ENCODE results near the gene SPATA9. TPM values are rescaled to one million over a fixed set of nuclear protein-coding genes. Genes with fewer than 3 reads are reported as not detected.

Gene SPATA9
- total and polyA plus RNA-seq, 2 of the 13 experiments (the other 11 are each of a cell fraction or from before 2014, with no cell fraction given): not detected

DNA sequence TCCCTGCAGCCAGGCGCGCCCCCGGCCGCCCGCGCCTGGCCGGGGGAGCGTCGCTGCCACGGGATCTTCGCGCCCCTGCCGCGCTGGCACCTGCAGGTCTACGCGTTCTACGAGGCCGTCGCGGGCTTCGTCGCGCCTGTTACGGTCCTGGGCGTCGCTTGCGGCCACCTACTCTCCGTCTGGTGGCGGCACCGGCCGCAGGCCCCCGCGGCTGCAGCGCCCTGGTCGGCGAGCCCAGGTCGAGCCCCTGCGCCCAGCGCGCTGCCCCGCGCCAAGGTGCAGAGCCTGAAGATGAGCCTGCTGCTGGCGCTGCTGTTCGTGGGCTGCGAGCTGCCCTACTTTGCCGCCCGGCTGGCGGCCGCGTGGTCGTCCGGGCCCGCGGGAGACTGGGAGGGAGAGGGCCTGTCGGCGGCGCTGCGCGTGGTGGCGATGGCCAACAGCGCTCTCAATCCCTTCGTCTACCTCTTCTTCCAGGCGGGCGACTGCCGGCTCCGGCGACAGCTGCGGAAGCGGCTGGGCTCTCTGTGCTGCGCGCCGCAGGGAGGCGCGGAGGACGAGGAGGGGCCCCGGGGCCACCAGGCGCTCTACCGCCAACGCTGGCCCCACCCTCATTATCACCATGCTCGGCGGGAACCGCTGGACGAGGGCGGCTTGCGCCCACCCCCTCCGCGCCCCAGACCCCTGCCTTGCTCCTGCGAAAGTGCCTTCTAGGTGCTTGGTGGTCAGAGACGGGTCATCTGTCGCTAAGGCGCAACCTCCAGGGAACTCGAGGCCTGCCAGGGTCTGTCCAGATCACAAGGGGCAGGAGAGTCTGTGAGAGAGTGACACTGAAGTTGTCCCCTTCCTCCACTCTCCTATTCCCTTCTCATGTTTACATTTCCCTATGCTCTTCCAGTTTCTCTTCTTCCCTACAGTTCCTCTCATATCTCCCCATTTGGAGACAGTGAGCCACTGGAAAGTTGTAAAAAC, 61.6 kb downstream of the SPATA9 start (continued):
- no peak for TF ChIP-seq NCOA2 (CRISPR knock-in tag; IDR thresholded peaks at IDR 0.05)
- TF ChIP-seq CBX1 (IDR thresholded peaks at IDR 0.05; ENCODE audit: low read depth): no peak
- TF ChIP-seq ZNF616 (CRISPR knock-in tag; IDR thresholded peaks at IDR 0.05; ENCODE audit: low read depth): no peak
- TF ChIP-seq ZNF121 (CRISPR knock-in tag; IDR thresholded peaks at IDR 0.05): no peak
- TF ChIP-seq RBM39 (IDR thresholded peaks at IDR 0.05; ENCODE audit: low read depth, low read length, poor library complexity, severe bottlenecking): no peak
- TF ChIP-seq, protein P1, sequence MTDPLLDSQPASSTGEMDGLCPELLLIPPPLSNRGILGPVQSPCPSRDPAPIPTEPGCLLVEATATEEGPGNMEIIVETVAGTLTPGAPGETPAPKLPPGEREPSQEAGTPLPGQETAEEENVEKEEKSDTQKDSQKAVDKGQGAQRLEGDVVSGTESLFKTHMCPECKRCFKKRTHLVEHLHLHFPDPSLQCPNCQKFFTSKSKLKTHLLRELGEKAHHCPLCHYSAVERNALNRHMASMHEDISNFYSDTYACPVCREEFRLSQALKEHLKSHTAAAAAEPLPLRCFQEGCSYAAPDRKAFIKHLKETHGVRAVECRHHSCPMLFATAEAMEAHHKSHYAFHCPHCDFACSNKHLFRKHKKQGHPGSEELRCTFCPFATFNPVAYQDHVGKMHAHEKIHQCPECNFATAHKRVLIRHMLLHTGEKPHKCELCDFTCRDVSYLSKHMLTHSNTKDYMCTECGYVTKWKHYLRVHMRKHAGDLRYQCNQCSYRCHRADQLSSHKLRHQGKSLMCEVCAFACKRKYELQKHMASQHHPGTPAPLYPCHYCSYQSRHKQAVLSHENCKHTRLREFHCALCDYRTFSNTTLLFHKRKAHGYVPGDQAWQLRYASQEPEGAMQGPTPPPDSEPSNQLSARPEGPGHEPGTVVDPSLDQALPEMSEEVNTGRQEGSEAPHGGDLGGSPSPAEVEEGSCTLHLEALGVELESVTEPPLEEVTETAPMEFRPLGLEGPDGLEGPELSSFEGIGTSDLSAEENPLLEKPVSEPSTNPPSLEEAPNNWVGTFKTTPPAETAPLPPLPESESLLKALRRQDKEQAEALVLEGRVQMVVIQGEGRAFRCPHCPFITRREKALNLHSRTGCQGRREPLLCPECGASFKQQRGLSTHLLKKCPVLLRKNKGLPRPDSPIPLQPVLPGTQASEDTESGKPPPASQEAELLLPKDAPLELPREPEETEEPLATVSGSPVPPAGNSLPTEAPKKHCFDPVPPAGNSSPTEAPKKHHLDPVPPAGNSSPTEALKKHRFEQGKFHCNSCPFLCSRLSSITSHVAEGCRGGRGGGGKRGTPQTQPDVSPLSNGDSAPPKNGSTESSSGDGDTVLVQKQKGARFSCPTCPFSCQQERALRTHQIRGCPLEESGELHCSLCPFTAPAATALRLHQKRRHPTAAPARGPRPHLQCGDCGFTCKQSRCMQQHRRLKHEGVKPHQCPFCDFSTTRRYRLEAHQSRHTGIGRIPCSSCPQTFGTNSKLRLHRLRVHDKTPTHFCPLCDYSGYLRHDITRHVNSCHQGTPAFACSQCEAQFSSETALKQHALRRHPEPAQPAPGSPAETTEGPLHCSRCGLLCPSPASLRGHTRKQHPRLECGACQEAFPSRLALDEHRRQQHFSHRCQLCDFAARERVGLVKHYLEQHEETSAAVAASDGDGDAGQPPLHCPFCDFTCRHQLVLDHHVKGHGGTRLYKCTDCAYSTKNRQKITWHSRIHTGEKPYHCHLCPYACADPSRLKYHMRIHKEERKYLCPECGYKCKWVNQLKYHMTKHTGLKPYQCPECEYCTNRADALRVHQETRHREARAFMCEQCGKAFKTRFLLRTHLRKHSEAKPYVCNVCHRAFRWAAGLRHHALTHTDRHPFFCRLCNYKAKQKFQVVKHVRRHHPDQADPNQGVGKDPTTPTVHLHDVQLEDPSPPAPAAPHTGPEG (CRISPR knock-in tag; IDR thresholded peaks at IDR 0.05): peak; percentile 76; the same call in 1 of the 2 replicates
- TF ChIP-seq, protein P2, sequence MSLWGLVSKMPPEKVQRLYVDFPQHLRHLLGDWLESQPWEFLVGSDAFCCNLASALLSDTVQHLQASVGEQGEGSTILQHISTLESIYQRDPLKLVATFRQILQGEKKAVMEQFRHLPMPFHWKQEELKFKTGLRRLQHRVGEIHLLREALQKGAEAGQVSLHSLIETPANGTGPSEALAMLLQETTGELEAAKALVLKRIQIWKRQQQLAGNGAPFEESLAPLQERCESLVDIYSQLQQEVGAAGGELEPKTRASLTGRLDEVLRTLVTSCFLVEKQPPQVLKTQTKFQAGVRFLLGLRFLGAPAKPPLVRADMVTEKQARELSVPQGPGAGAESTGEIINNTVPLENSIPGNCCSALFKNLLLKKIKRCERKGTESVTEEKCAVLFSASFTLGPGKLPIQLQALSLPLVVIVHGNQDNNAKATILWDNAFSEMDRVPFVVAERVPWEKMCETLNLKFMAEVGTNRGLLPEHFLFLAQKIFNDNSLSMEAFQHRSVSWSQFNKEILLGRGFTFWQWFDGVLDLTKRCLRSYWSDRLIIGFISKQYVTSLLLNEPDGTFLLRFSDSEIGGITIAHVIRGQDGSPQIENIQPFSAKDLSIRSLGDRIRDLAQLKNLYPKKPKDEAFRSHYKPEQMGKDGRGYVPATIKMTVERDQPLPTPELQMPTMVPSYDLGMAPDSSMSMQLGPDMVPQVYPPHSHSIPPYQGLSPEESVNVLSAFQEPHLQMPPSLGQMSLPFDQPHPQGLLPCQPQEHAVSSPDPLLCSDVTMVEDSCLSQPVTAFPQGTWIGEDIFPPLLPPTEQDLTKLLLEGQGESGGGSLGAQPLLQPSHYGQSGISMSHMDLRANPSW (CRISPR knock-in tag; IDR thresholded peaks at IDR 0.05; ENCODE audit: borderline replicate concordance): no peak
- TF ChIP-seq, protein P3, sequence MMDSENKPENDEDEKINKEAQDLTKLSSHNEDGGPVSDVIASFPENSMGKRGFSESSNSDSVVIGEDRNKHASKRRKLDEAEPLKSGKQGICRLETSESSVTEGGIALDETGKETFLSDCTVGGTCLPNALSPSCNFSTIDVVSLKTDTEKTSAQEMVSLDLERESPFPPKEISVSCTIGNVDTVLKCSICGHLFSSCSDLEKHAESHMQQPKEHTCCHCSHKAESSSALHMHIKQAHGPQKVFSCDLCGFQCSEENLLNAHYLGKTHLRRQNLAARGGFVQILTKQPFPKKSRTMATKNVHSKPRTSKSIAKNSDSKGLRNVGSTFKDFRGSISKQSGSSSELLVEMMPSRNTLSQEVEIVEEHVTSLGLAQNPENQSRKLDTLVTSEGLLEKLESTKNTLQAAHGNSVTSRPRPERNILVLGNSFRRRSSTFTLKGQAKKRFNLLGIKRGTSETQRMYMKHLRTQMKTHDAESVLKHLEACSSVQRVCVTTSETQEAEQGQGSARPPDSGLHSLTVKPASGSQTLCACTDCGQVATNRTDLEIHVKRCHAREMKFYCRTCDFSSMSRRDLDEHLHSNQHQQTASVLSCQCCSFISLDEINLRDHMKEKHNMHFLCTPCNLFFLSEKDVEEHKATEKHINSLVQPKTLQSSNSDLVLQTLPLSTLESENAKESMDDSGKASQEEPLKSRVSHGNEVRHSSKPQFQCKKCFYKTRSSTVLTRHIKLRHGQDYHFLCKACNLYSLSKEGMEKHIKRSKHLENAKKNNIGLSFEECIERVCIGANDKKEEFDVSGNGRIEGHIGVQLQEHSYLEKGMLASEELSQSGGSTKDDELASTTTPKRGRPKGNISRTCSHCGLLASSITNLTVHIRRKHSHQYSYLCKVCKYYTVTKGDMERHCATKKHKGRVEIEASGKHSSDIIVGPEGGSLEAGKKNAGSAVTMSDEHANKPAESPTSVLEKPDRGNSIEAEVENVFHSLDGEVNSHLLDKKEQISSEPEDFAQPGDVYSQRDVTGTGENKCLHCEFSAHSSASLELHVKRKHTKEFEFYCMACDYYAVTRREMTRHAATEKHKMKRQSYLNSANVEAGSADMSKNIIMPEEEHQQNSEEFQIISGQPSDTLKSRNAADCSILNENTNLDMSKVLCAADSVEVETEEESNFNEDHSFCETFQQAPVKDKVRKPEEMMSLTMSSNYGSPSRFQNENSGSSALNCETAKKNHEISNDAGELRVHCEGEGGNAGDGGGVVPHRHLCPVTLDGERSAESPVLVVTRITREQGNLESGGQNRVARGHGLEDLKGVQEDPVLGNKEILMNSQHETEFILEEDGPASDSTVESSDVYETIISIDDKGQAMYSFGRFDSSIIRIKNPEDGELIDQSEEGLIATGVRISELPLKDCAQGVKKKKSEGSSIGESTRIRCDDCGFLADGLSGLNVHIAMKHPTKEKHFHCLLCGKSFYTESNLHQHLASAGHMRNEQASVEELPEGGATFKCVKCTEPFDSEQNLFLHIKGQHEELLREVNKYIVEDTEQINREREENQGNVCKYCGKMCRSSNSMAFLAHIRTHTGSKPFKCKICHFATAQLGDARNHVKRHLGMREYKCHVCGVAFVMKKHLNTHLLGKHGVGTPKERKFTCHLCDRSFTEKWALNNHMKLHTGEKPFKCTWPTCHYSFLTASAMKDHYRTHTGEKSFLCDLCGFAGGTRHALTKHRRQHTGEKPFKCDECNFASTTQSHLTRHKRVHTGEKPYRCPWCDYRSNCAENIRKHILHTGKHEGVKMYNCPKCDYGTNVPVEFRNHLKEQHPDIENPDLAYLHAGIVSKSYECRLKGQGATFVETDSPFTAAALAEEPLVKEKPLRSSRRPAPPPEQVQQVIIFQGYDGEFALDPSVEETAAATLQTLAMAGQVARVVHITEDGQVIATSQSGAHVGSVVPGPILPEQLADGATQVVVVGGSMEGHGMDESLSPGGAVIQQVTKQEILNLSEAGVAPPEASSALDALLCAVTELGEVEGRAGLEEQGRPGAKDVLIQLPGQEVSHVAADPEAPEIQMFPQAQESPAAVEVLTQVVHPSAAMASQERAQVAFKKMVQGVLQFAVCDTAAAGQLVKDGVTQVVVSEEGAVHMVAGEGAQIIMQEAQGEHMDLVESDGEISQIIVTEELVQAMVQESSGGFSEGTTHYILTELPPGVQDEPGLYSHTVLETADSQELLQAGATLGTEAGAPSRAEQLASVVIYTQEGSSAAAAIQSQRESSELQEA (CRISPR knock-in tag; IDR thresholded peaks at IDR 0.05; ENCODE audit: not compliant biosample characterization): no peak
- no peak for TF ChIP-seq ATF7 (IDR thresholded peaks at IDR 0.05)
- no peak for TF ChIP-seq ATF7 (CRISPR knock-in tag; IDR thresholded peaks at IDR 0.05)
- TF ChIP-seq ZNF354B (CRISPR knock-in tag; IDR thresholded peaks at IDR 0.05): 0 out of 2 replicates have a peak, but pooled peaks have one; percentile 47
